SW480 (cell line): ENCODE data around the gene AMBRA1.
A peak's percentile ranks its signal among the peaks of the same experiment; 100 is the strongest.

Experiments
- DNase-seq: peaks from one replicate; pipeline ENCODE4 v3.0.0-alpha.2; 2016; ENCODE audit warnings: low spot score

AMBRA1 gene

DNA sequence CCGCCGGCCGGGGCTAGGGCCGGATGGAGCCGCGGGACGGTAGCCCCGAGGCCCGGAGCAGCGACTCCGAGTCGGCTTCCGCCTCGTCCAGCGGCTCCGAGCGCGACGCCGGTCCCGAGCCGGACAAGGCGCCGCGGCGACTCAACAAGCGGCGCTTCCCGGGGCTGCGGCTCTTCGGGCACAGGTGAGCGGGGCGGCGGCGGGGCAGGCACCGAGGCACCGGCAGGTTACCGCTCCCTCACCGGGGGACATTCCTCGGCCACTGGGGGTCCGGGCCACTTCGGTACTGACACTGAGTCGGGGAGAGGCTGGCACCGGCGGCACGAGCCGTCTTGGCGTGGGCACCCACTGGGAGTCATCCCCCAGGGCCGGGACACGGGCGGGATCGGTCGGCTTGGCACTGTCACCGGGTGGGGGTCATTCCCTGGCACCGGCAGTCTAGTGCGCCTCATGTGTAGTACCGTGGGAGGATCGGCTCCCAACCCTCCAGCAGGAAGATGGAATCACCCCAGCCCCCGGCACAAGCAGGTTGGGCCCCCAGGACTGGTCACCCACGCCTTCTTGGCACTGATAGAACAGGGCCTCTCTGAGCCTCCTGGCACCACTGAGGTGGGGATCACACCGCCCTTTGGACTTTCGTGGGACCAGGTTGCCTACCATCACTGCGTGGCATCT, 246.0 kb downstream of the AMBRA1 start:
- DNase-seq = no peak

DNA sequence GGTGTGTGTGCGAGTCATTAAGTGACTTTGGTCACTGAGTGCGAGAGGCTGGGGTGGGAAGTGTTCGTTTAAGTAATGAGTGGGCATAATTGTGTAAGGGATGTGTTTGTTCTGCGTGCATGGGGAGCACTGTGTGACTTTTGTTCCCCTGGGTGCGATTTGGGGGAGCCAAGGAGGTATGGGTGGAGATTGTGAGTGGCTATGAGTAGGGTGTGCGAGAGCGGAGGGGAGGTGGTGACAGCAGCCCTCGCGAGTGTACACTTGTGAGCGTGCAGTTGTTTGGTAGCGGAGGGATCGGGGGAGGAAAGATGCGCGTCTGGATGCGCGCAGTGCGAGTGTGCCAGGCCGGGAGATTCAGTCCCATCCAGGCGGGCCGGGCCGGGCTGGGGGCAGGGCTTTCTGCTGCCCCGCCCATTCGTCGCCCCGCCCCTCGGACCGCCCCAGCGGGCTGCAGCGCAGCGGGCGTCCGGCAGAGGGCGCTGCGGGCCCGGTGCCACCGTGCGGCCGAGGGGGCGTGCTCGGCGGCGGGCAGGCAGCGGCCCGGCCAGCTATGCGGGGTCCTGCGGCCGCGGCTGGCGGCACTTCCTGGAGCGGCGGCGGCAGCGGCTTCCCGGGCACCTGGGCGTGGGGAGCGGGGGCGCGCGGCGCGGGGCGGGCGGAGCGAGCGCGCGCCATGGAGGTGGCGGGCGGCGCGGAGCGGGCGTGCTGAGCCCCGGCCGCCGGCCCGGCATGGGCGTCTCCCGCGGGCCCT, 246.8 kb downstream of the AMBRA1 start, which contains the start of gene DGKZ:
Gene DGKZ, plus strand, starts transcription at position 578 of the 751 bp plus-strand sequence. CDS start 197 bp downstream, outside the sequence.
- peak; percentile 84 for DNase-seq
